ENCODE measurements around the gene POLE. TPM values are rescaled to one million over a fixed set of nuclear protein-coding genes. Genes with fewer than 3 reads are reported as not detected.

The POLE gene
- total and polyA plus RNA-seq, 4 donors, result 33.4 to 69.9 (median 39.8) TPM

DNA sequence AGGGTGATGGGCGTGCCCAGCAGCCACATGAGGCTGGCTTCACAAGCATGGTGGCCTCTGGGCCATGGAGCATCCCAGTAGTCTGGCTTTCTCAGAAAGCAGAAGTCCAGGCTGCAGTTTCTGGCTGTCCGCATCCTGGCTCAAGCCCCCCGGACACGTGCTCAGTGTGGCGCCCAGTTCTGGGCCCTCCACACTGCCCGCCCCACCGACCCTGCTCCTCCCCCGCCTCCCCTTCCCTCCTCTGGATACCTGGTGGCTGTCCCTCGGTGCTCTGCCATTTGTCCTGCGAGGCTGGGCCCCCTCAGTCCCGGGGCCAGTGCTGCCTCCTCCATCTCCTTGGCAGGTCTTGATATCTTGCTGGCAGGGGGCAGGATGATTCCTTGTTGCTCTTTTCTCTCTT lies 108.3 kb downstream of the POLE start:
- H3K36me3 ChIP-seq (ENCODE audit: control insufficient read depth, insufficient read depth, low read length), result peaks cover 83% of the 10 kb centered on the region
- WGBS (ENCODE audit: insufficient coverage), result 85% methylated on average over 8 of the region's 11 CpGs

DNA sequence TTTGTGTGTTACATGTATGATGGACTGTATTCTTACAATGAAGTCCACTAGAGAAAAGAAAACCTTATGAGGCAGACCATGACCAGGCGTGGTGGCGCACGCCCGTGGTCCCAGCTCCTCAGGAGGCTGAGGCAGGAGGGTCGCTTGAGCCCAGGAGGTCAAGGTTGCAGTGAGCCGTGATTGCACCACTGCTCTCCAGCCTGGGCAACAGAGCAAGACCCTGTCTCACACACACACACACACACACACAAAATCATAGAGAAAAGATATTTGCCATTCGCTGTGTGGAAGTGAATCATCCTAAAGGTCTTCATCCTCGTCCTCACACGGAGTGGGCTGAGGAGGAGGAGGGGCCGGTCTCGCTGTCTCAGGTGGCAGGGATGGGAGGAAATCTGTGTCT lies 109.0 kb downstream of the POLE start:
- 94% methylated on average over 8 of the region's 11 CpGs for WGBS (ENCODE audit: insufficient coverage)
- no peaks in the 10 kb centered on the region for H3K9me3 ChIP-seq (ENCODE audit: control insufficient read depth, insufficient read depth, low read length)
- DNase-seq (ENCODE audit: low read depth in 4 of 6, low spot score in 6 of 6), result no peak
- no peak overlapping the region for H3K27ac ChIP-seq (ENCODE audit: low read depth, low read length)
- peaks cover 90% of the 10 kb centered on the region for H3K36me3 ChIP-seq (ENCODE audit: control insufficient read depth, insufficient read depth, low read length)
- peaks cover 10% of the 10 kb centered on the region for H3K4me1 ChIP-seq (ENCODE audit: control insufficient read depth, insufficient read depth, low read length)
- peaks cover 23% of the 10 kb centered on the region for H3K27me3 ChIP-seq (ENCODE audit: control insufficient read depth, insufficient read depth, low read length)
- H3K4me3 ChIP-seq (ENCODE audit: low read depth, low read length), result no peak overlapping the region

More for the DNA sequence above, 108.3 kb downstream of the POLE start:
- no peak for DNase-seq (ENCODE audit: low read depth in 4 of 6, low spot score in 6 of 6)
- Histone ChIP-seq H3K27ac (ENCODE audit: low read depth, low read length) (no peak overlapping the region), H3K4me3 (ENCODE audit: low read depth, low read length) (no peak overlapping the region), H3K9me3 (ENCODE audit: control insufficient read depth, insufficient read depth, low read length) (no peaks in the 10 kb centered on the region), H3K4me1 (ENCODE audit: control insufficient read depth, insufficient read depth, low read length) (peaks cover 10% of the 10 kb centered on the region), H3K27me3 (ENCODE audit: control insufficient read depth, insufficient read depth, low read length) (peaks cover 23% of the 10 kb centered on the region)

DNA sequence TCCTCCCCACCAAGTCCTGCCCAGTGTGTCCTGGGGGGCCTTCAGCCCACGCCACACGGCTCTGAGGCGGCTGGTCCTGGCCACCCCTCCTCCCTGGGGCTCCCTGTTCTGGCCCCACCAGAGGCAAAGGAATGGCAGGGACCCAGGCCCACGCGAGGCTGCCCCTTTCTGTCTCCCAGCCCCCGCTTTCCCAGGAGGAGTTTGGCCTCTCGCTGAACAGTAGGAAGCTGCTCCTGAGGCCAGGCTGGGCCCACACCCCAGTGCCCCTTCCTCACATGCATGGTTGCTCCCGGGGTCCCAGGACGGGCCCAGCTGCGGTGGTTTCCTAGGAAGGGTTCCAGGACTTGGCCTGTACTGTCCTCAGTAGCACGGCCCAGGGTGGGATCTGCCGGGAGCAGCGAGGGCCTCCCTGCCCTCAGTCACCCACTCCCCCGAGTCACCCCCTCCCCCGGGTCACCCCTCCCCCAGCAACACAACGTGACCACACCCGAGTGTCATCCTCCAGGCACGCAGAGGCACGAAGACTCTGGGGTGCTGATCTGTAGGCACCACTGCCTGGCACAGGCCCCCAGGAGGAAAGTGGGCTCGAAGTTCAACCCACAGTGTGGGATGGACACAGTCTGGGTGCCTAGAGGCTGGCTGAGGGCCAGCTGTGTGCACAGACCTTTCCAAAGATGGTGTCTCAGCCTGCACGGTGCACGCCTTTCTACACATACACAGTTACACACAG lies 109.8 kb downstream of the POLE start:
- Histone ChIP-seq H3K4me1 (ENCODE audit: control insufficient read depth, insufficient read depth, low read length) (peaks cover 5% of the 10 kb centered on the region), H3K27ac (ENCODE audit: low read depth, low read length) (no peak overlapping the region), H3K4me3 (ENCODE audit: low read depth, low read length) (no peak overlapping the region), H3K27me3 (ENCODE audit: control insufficient read depth, insufficient read depth, low read length) (peaks cover 18% of the 10 kb centered on the region), H3K9me3 (ENCODE audit: control insufficient read depth, insufficient read depth, low read length) (no peaks in the 10 kb centered on the region), H3K36me3 (ENCODE audit: control insufficient read depth, insufficient read depth, low read length) (peaks cover 93% of the 10 kb centered on the region)
- WGBS (ENCODE audit: insufficient coverage), result 89% methylated on average over 17 of the region's 22 CpGs
- no peak for DNase-seq (ENCODE audit: low read depth in 4 of 6, low spot score in 6 of 6)

DNA sequence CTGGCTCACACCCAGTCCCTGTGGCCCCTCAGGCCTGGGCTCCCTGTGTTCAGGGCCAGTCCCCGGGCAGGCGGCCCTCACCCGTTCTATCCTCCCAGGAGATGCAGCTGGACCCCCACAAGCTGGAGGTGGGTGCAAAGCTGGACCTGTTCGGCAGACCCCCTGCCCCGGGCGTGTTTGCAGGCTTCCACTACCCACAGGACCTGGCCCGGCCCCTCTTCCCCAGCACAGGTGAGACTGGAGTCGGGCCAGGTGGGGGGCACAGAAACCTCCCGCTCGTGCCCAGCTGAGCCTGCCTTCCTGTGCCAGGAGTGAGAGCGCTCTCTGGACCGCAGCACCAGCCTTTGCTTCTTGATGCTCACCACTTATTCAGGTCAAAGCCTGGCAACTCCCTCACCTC lies 110.4 kb downstream of the POLE start:
- peaks cover under 1% of the 10 kb centered on the region for H3K4me1 ChIP-seq (ENCODE audit: control insufficient read depth, insufficient read depth, low read length)
- H3K9me3 ChIP-seq (ENCODE audit: control insufficient read depth, insufficient read depth, low read length), result no peaks in the 10 kb centered on the region
- no peak overlapping the region for H3K27ac ChIP-seq (ENCODE audit: low read depth, low read length)
- H3K27me3 ChIP-seq (ENCODE audit: control insufficient read depth, insufficient read depth, low read length), result peaks cover 14% of the 10 kb centered on the region
- DNase-seq (ENCODE audit: low read depth in 4 of 6, low spot score in 6 of 6), result no peak
- peaks cover 93% of the 10 kb centered on the region for H3K36me3 ChIP-seq (ENCODE audit: control insufficient read depth, insufficient read depth, low read length)
- no peak overlapping the region for H3K4me3 ChIP-seq (ENCODE audit: low read depth, low read length)
- WGBS (ENCODE audit: insufficient coverage), result 91% methylated on average over 12 of the region's 12 CpGs

DNA sequence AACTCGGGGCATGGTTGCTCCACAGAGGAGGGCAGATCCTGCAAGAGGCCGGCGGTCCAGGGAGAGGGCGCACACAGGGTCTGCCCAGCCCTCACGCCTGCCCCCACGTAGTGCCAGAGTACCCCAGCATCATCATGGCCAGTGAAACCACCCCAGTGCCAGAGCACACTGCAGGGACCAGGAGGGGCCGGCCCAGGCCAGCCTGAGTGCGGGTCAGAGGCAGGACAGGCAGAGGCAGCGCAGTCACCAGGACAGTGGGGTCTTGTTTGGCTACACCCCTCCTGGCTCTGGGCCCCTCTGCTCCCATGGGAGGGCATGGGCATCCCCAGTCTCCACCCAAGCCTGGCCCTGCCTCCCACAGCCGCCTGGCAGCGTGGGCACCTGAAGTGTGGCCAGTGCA lies 111.5 kb downstream of the POLE start:
- H3K27ac ChIP-seq (ENCODE audit: low read depth, low read length), result no peak overlapping the region
- WGBS (ENCODE audit: insufficient coverage), result 98% methylated on average over 9 of the region's 11 CpGs
- H3K9me3 ChIP-seq (ENCODE audit: control insufficient read depth, insufficient read depth, low read length), result no peaks in the 10 kb centered on the region
- H3K4me1 ChIP-seq (ENCODE audit: control insufficient read depth, insufficient read depth, low read length), result no peaks in the 10 kb centered on the region
- H3K27me3 ChIP-seq (ENCODE audit: control insufficient read depth, insufficient read depth, low read length), result peaks cover 5% of the 10 kb centered on the region
- DNase-seq (ENCODE audit: low read depth in 4 of 6, low spot score in 6 of 6), result no peak
- H3K4me3 ChIP-seq (ENCODE audit: low read depth, low read length), result no peak overlapping the region
- H3K36me3 ChIP-seq (ENCODE audit: control insufficient read depth, insufficient read depth, low read length), result peaks cover 93% of the 10 kb centered on the region

DNA sequence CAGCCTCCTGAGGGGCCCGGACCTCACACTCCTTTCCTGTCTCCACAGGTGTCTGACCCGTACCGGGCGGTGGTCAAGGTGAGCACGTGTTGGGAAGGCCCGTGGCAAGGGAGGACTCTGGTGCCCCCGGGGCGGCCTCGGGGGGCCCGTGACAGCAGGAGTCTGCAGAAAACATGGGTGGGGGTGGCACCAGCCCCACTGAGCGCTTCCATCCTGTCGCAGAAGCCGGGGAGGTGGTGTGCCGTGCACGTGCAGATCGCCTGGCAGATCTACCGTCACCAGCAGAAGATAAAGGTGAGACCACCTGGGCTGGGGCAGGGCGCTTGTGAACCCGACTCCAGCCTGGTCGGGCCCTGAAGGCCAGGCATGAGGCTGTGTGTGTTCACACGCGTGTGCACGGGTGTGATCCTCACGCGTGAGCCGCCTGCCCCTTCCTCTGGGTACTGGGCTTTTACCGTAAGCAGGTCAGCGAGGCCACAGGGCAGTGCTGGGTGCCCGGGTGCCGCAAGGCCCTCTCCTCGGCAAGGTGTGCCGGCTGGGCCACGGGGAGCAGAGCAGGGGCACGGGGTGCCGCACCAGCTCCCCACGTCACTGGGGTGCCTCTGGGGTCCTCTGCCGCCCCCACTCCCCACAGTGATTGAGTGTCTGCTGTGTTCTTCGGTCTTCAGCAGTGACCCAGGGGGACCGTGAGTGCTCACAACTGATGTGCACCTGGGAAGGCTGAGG lies 112.7 kb downstream of the POLE start:
- H3K36me3 ChIP-seq (ENCODE audit: control insufficient read depth, insufficient read depth, low read length), result peaks cover 95% of the 10 kb centered on the region
- no peak for DNase-seq (ENCODE audit: low read depth in 4 of 6, low spot score in 6 of 6)
- 96% methylated on average over 39 of the region's 39 CpGs for WGBS (ENCODE audit: insufficient coverage)

More for the DNA sequence above, 112.7 kb downstream of the POLE start:
- Histone ChIP-seq H3K4me3 (ENCODE audit: low read depth, low read length) (no peak overlapping the region), H3K27ac (ENCODE audit: low read depth, low read length) (no peak overlapping the region), H3K27me3 (ENCODE audit: control insufficient read depth, insufficient read depth, low read length) (no peaks in the 10 kb centered on the region), H3K4me1 (ENCODE audit: control insufficient read depth, insufficient read depth, low read length) (no peaks in the 10 kb centered on the region), H3K9me3 (ENCODE audit: control insufficient read depth, insufficient read depth, low read length) (no peaks in the 10 kb centered on the region)

Small RNA genes lying within 50 kb of the gene (small RNA-seq; reads per million reads assigned to genes)
- gene MIR6763 (ENCODE audit: low replicate concordance) (not detected), gene RNA5SP379 (ENCODE audit: low replicate concordance) (not detected)

Other genes with a start within 250 kb of the POLE start
- gene FBRSL1, start 197.2 kb downstream of the POLE start, total RNA-seq, result 10 to 100 TPM in 1 of 2 donors, 1 to 10 TPM in 1; 4.1 to 15.4 TPM
- gene FBRSL1, start 197.2 kb downstream of the POLE start, polyA plus RNA-seq (ENCODE audit: insufficient read length in 2 of 2), result 100 to 1,000 TPM in 1 of 2 donors, 10 to 100 TPM in 1; 92.5 to 106 TPM
- under 1 TPM in 1 of 2 donors, not detected in 1; 0.72 TPM for gene LRCOL1, start 76.8 kb downstream of the POLE start, total RNA-seq
- under 1 TPM; 0.47 to 0.59 TPM for gene LRCOL1, start 76.8 kb downstream of the POLE start, polyA plus RNA-seq (ENCODE audit: insufficient read length in 2 of 2)
- under 1 TPM; 0.06 to 0.30 TPM for gene P2RX2, start 68.6 kb downstream of the POLE start, total RNA-seq
- under 1 TPM; 0.38 to 0.65 TPM for gene P2RX2, start 68.6 kb downstream of the POLE start, polyA plus RNA-seq (ENCODE audit: insufficient read length in 2 of 2)
- gene PXMP2, start 245 bp upstream of the POLE start, total RNA-seq, result 10 to 100 TPM; 27.5 to 74.7 TPM
- gene PXMP2, start 245 bp upstream of the POLE start, polyA plus RNA-seq (ENCODE audit: insufficient read length in 2 of 2), result 10 to 100 TPM; 39.6 to 51.7 TPM
- gene PGAM5, start 23.5 kb upstream of the POLE start, total RNA-seq, result 10 to 100 TPM; 19.9 to 26.6 TPM
- gene PGAM5, start 23.5 kb upstream of the POLE start, polyA plus RNA-seq (ENCODE audit: insufficient read length in 2 of 2), result 10 to 100 TPM; 30.1 to 34.8 TPM
- 10 to 100 TPM; 32.3 to 56.4 TPM for gene ANKLE2, start 74.5 kb upstream of the POLE start, total RNA-seq
- 10 to 100 TPM; 51.7 to 52.9 TPM for gene ANKLE2, start 74.5 kb upstream of the POLE start, polyA plus RNA-seq (ENCODE audit: insufficient read length in 2 of 2)
- 10 to 100 TPM; 41.9 to 50.4 TPM for gene GOLGA3, start 141.5 kb upstream of the POLE start, total RNA-seq
- 10 to 100 TPM; 33.0 to 41.9 TPM for gene GOLGA3, start 141.5 kb upstream of the POLE start, polyA plus RNA-seq (ENCODE audit: insufficient read length in 2 of 2)
- gene CHFR, start 200.3 kb upstream of the POLE start, total RNA-seq, result 10 to 100 TPM; 20.9 to 27.3 TPM
- gene CHFR, start 200.3 kb upstream of the POLE start, polyA plus RNA-seq (ENCODE audit: insufficient read length in 2 of 2), result 10 to 100 TPM; 34.2 to 58.6 TPM